ENCODE results near the gene PLB1.

Gene PLB1

DNA sequence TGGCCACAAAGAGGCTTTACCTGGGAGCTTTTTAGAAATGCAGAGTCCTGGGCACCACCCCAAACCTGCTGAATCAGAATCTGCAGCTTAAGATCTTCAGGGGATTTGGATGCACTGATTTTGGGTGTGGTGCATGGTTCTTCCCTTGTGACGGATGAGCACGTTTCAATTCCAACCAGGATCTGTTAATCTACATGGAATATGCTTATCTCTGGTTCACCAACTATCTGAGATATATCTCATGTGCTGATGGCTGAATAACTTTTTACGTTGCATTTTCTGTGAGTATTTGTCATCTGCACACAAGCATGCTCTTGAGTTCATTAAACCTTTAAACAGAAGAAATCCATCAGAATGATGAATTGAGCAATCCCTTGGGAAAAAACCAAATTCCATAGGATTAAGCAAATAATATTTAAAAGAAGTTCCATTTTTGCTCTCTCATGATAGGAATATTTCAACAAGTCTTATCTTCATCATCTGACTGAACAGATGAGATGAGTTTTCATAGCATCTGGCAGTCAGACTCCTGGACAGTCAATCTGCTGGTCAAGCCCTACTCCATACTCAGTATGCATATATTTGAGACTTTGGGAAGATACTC lies 120.6 kb downstream of the PLB1 start:
- DNase-seq: no peak

DNA sequence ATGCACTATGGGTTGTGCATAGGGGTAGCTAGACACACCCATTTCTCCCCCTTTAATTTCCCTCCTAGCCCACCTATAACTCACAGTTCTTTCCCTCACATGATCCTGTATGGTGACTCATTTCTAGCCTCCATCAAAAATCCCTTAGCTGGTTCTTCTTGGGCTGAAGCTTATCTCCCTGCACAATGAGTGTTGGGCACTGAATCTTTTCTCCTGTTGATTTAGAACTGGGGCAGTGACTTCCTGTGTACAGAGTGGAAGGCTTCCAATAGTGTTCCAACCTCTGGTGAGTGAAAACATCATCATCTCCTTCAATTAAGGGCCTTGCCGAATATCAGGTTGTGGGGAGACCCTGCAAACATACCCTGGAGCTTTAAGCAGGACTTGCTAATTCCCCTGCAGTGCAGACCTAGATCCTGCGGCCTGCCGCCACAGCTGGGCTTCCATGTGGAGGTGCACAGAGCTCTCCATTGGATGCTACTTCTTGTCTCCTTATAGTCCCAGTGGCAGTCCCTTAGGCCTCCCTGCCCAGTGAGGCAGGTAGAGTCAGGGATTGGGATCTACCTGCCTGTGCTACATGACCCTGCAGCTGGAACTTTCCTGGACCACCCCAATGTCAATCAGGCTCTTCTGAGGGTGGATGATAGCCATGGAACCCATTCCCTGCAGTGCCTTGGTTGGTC lies 121.8 kb downstream of the PLB1 start:
- no peak for DNase-seq

DNA sequence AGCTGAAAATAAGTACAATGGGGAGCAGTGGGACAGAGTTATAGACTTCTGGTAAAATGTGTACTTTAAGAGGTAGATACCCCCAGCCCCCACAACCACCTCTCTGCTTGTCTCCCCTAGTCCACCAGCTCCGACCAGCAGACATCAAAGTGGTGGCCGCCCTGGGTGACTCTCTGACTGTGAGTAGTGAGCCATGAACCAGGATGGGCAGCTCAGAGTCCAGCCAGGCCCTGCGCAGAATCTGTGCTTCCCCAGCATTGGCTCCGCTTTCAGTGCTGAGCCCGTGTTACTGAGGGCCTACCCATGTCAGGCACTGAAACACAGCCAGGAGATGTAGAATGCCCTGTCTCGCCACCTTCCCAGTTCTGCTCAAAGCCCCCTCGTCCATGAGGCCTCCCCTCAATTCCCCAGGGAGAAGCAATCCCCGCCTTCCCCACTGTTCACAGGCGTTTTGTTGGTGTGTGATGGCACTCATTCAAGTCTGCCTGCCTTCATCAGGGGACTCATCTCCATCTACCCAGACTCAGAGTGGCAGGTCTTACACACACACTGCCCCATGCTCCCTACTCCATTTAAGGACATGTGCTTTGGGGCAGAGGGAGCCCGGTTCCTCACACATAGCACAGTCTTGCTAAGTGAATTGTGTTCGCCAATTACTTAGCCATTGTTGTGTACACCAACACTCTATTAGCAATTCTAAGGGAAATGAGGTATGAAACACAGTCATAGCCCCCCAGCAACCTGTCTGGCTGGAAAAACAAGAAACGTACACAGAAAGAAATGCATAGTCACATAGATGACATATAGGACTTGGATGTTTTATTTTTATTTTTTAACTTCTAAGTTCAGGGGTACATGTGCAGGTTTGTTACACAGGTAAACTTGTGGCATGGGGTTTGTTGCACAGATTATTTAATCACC lies 122.6 kb downstream of the PLB1 start:
- no peak for DNase-seq

DNA sequence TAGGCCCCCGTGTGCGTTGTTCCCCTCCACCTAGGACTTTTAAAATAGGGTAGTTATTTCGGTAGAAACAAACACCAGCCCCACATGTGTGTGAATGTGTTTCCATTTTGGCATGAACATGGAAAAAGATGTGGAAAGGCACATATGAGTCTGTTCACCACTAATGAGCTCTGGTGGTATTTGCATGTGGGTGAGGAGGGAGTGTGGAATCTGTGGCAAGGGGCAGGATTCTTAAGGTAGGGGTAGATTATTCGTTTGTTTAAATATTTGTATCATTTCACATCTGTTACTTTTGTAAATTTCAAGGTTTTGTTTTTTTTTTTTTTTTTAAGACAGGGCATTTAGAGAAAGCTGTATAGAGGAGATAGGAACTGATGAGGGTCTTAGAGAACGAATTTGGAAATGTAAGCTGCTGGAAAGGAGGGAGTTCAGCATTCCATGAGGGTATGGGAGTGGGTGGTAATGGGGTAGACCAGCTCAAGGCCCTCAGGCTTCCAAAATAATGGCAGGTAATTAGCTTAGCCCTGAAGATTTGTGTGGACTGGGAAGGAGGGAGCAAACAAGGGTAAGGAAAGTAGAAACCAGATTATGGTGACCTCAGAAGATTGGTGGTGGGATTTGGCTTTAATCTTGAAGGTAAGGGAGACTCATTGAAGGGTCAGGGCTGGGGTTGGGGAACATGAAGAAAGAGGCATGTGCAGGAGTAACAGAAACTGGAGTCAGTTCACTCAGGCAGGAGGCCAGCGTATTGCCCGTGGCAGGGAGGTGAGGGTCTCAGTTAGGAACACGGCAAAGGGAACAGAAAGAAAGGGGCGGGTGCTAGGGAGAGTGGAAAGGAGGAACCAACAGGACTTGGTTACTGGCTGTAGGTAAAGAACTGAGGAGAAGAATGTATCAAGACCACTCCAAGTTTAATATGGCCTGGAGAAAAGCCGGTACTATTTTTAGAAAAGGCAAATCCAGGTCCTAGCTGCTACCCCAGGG lies 123.6 kb downstream of the PLB1 start:
- no peak for DNase-seq

DNA sequence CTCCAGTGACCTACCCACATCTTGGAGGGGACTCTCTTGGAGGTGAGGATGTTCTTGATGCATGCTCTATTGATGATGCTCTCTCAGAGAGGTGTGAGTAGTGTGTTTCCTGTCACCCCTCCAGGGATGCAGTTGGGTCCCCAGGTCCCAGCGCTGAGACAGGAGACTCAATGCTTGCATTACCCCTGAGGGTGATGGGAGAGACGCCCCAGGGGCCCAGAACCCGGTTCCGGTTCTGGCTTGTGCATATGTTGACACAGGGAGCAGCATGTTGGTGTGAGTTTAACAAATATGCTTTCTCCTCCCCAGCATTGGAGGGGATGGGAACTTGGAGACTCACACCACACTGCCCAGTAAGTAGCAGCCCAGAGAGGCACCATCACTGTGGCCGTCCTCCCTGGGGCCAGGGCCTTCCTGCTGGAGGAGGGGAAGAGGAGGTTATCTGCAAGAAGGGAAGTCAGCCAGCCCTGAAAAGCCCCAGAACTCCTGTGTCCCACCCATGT lies 124.5 kb downstream of the PLB1 start:
- no peak for DNase-seq

DNA sequence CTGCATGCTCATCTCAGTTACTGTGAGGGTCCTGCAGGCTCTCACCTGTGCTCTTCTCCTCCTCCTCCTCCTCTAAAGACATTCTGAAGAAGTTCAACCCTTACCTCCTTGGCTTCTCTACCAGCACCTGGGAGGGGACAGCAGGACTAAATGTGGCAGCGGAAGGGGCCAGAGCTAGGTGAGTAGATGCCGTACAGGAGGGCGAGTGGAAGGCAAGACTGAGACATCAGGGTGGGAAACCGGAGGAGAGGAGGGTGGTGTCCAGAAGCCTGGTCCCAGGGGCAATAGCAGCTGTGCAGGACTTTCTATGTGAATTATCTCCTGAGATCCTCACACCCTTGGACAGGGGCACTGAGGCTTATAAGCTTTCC lies 124.9 kb downstream of the PLB1 start:
- DNase-seq: no peak

DNA sequence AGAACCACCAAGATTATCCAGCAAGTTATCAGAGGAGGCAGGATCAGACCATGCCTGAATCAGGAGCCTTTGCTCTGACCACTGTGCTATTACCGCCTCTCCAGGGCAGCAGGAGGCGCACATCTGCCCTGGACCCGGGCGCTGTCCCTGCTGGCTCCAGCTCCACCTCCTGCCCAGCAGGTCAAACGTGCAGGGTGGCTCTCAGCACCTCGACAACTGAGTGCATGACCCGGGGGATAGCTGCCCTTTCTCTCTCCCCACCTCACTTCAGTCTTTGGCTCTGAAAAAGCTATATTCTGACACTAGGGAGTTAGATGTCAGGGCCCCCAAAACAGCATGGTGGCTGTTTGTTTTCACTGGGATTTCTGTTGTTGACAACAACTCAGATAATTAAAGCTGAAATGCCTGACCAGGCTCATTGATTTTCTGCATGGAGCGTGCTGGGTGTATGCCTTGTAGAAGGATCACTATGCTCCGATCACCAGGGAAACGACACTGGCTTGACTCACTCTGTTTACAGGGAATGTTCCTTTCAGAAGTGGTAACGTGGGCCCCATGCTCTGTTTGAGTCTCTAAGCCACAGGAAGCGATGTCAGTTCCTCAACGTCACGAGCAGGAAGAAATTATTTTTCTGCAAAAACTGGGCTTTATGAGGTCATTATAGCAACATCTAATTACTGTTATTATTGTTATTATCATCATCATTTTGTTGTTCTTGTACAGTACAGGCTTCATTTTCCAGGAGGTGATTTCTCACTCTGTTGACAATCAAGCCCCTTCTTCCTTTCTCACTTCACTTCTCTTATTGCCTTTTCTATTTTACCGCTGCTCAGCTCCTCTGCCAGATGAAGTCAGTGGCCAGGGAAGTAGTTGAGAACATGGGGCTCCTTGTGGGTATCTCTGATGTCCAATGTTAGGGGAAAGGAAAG lies 125.6 kb downstream of the PLB1 start:
- no peak for DNase-seq

DNA sequence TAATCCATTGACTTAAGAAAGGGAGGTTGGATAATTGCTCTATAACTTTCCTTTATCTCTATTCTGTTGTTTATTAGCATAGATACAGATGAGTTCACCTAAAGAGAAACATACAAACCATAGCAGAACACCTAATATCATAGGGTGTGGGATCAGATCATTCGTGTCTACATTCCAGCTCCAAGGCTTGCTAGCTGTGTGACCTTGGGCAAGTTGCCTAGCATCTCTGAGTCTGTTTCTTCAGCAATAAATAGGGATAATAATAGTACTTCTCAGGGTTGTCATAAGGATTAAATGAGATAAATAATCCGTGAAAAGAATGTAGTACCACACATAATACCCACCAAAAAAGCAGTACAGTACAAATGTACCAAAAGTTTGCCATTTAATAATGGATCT lies 126.2 kb downstream of the PLB1 start:
- no peak for DNase-seq

DNA sequence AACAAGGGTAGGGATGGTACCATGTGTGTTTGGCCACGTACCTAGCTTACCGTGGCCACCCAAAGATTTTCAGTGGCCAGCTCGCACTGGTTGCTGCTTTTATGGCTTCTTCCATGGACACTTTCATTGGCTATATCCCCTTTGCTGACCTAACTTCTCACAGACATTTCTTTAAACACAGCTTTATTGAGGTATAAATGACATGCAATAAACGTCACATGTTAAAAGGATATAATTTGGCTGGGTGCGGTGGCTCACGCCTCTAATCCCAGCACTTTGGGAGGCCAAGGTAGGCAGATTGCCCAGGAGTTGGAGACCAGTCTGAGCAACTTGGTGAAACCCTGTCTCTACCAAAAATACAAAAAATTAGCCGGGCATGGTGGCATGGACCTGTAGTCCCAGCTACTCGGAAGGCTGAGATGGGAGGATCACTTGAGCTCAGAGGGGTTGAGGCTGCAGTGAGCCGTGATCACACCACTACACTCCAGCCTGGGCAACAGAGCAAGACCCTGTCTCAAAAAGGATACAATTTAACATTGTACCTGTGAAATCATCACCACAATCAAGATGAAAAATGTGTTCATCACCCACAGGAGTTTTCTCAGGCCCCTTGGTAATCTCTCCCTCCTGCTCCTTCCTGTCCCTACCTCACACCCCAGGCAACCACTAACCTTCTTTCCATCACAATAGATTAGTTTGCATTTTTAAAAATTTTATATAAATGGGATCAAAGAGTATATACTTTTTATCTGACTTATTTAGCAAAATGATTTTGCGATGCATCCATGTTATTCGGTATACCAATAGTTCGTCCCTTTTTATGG lies 127.9 kb downstream of the PLB1 start:
- DNase-seq: no peak

DNA sequence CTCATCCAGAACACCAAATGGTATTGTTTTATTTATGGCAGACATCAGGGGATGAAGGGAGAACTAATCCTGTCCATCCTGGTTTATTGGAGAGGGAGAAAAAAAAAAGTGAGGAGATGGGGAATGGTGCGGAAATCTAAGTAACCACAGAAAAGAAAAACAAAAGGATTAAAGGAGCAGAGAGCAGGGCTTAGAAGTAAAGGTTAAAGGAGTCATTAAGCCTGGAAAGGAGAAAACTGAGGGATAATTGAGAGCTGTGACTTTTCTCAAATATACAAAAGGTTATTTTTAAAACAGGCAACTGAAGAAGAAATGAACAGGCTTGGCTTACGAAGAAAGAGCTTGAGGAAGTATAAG lies 128.6 kb downstream of the PLB1 start:
- no peak for DNase-seq

DNA sequence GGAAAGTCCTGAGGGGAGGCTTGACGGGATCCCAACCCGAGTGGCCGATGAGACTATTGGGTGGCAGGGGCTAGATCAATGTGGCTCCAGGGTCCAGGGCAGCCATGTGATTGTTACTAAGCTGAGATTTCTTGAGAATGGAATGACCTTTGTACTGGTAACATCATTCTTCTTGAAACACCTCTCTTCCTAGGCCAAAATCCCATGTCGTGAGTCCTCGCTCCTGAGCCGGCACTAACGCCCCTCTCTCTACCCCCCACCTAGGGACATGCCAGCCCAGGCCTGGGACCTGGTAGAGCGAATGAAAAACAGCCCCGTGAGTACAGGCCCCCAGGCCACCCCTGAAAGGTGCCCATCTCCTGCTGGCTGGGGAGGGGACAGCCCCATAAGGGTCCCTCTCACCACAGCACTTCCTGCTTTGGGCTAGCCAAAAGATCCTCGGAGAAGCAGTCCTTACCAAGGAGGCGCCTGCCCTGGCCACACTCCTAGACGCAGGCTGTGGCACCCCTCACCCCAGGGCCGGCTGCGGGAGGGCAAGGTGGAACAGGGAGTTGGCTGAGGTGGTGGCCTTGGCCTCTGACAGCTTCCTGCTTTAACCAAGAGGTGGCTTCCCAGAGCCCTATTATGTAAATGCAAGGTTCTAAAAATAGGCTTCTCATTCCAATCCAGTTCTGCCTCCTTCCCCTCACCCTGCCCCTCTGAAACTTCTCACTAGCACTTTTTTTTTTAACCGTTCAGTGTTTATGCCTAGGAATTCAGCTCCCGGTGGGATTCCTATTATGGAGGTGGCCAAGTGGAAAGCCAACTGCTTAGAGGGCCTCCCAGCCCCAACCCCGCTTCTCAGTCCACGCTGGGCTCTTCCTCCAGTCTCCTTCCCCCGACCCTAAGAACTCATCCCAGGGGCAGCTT lies 129.2 kb downstream of the PLB1 start:
- no peak for DNase-seq

DNA sequence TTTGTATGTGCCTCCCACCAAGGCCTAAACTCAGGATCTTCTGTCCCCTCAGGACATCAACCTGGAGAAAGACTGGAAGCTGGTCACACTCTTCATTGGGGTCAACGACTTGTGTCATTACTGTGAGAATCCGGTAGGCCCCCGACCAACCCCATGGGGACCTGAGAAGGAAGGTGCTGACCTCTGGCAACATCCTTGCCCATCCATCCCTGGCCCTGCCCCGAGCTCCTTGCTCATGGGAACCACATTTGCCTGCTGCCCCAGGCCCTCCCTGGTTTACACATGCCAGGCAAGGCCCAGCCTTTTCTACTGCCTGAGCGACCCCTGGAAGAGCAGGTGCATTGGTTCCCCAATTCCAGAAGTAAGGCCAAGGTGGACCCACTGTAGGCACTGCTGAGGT lies 130.5 kb downstream of the PLB1 start:
- no peak for DNase-seq

DNA sequence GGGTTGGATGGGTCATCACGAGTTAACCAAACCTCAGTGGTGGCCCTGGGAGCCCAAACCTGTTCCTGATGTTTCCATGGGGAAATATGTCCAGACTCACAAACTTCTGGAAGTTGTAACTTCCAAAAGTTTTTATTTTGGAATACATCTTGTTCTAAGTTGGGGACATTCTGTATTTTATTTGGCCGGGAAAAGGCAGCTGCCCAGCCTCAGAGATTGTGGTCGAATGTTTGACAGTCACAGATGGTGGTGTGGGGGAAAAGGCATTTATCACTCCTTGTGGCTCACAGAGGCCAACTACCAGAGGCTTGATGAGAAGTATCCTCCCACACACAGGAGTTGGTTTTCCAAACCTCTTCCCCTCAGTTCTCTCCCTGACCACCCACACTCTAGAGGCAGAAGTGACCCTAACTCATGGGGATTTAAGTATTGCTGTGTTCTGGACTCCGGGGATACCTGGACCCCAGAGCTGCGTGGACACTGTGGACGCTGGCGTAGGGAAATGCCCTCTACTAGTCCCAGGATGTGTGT lies 131.1 kb downstream of the PLB1 start:
- DNase-seq: no peak

DNA sequence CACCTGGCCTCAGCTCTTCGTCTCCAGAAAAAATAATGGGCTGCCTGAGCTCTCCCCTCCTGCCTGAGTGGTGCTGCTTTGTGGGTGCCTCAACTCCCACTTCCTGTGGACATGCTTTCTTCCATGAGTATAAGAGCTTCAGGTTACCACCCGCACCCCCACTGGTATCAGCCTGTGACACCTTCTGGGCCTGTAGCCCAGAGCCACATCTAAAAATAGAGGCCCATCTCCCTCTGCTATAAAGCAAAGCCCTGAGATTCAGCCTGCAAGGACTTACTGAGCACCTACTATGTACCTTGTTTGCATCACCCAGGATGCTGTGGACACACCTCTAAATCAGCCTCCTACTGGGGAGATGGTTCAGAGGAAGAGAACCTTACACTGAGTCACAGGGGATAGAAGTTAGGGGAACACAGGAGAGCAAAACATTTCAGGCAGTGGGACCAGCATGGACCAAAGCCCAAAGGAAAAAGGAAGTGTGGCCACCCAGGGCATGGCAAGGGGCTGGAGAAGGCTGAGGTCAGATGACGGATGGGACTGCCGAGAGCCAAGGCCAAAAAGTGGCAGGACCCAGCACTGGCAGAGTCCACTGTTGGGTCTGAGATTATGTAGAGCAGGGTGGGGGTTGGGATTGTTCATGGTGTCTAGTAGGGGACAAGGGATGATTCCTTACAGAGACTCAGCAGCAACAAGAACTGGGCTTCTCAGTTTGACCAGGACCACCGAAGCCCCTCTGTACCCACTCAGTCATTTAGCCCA lies 132.0 kb downstream of the PLB1 start:
- DNase-seq: no peak

DNA sequence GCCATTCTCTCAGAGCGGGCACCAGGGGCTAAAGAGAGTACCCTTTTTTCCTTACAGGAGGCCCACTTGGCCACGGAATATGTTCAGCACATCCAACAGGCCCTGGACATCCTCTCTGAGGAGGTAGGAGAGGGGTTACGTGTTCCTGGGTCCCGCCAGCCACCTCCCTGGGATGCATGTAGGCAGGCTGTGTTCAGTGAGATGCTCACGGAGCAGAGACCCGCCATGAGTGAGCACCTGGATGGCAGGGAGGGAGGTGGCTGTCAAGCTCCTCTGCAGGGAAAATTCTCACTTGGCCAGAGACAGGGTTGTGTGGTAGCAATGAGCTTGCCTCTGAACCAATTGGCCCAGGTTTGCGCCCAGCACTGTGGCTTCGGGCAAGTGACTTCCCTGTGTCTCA lies 132.6 kb downstream of the PLB1 start:
- DNase-seq: no peak

DNA sequence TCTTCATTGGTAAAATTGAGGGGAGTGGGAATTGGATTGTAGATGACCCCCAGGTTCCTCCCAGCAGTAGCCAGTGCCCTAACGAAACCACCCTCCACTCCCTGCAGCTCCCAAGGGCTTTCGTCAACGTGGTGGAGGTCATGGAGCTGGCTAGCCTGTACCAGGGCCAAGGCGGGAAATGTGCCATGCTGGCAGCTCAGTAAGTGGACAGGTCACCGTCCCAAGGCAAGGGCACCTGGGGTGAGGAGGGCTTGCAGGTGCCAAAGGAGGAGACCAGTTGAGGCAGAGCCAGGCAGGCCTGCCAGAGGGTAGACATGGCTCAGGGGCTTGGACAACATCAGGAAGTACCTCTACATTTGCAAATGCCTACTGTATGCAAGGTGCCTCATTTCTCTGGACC lies 133.1 kb downstream of the PLB1 start:
- DNase-seq: no peak

DNA sequence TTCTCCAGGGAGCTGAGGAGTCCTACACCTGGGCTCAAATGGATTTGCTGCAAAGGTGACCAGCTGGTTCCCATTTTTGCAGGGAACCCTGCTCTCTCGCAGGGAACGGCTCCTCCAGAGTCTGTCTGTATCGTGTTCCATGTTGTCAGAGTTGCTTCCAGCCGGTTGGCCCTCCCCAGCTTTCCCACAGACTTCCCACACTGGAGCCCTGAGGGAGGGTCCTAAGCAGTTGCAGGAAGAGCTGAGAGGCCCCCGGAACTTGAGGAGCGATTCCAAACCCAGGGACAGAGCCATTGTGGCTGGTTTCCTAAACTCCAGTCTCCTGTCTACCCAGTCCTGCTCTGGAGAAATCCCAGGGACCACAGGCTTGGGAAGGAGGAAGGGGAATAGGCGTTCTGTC lies 134.1 kb downstream of the PLB1 start:
- DNase-seq: no peak

DNA sequence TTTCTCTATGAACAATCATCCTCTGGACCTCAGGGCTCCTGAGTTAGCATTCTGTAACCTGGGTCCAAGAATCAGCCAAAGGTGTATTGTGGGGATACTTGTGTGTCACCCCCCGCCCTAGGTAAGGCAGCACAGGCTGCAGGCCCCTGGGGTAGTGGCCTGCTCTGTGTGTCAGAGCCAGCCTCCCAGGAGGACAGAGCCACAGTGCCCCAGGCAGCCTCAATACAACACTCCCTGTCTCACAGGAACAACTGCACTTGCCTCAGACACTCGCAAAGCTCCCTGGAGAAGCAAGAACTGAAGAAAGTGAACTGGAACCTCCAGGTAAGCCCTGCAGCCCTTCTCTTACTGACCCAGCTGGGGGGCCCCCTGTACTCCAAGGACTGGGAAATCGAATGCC lies 134.5 kb downstream of the PLB1 start:
- no peak for DNase-seq

All from NCI-H1436 treated with DMSO at 0.1 percent for 48 hours (cell line).